Measurements from ENCODE around the gene RIMBP2.

RIMBP2 gene

DNA sequence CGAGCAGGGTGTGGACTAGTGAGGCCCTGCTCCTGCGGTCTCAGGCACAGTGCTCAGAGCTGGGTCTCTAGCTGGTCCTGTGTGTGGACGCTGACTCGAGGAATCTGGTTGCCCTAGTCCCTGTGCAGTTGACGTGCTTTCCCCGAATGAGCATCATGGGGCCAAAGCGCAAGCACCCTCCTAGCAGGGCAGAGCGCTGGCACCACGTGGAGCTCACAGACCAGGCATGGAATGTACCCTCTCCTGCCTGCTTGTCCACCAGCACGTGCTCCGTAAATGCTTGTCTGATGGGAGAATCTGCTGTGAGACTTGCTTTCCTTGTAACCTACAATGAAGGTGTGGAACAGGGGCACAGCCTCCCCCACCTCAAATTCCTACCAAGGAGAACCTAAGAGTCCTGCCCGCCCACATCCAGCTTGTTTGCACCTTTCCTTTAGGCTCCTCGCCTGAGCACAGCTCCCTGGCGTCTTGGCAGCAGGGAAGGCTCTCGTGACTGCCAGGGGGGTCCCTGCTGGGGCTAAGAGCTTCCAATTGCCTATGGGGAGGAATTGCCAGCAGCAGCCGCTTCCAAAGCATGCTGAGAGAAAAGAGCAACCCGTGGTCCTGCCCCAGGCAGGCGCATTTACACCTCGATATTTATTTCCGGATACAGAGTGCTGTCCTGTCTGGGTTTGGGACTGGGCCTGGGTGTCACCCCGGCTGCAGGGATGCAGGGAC lies 253.4 kb downstream of the RIMBP2 start:
- DNase-seq (ENCODE audit: low read depth), result no peak

DNA sequence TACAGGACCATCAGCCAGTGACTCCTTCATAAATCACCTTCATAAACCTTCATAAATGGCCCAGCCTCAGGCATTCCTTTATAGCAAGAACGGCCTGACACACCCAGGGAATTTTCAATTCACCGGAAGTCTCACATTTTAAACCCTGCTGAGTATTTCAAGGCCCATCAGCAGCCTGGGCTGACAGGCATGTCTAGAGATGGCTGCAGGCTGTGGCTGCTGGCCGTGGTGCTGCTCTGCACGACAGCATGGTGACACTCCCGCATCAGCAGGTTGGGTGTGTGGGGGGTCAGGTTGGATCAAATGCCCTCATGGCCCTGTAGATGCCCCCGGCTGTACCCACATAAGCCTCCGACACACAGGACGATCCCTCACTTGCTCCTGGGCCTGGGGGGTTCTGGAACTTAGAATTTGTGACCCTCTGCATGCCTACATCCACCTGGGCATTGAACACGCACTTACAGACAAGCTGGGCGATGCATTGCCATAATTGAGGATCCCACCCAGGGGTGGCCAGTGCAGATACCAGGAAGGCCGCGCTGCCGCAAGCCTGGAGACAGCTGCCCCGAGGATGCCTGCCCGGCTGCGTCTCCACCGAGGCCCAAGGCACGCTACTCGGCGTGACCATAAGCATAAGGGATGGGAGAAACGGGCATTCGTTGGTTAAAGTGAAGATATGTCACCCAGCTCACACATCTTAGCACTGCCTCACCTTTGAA lies 254.1 kb downstream of the RIMBP2 start:
- DNase-seq (ENCODE audit: low read depth), result no peak

GRCh38 chr12:130461447-130461815 lies 254.7 kb downstream of the RIMBP2 start:
- DNase-seq (ENCODE audit: low read depth), result no peak

- DNase-seq (ENCODE audit: low read depth), result no peak
These were observed 255.3 kb downstream of the RIMBP2 start for GRCh38 chr12:130460611-130461446.

DNA sequence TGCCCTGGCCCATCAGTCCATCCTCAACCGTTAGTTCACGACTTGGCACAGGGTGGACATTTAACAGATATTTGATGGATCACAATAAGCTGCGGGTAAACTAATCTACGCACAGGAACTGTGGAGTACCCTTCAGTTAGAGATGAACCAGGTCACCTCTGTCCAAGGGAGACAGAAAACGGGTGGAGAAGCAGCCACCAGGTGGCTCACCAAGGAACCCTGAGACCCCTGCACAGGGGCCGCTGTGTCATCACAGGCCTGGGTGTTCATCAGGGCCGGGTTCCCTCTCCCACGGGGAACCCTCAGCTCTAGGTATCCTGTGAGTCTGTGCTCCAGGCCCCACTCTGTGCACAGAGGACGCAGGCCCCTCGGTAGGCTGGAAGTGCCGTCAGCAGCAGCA lies 256.2 kb downstream of the RIMBP2 start:
- DNase-seq (ENCODE audit: low read depth), result no peak

DNA sequence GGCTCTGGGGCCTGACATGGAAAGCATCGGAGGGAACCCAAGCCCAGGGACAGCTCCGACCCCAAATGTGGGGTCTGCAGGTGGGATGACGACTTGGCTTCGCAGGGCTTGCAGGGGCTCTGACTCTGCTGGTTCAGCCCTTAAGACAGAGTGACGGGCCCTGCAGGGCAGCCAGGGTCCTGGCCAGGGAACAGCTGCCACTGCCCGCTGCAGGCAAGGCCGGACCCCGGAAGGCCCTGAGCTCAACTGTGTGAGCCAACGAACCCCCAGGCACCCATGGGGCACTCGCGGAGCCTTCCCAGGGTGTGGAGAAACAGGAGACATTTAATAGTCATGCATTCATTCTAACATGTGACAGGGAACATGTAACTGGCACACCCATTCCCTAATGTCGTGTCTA lies 257.8 kb downstream of the RIMBP2 start:
- DNase-seq (ENCODE audit: low read depth), result no peak

- no peak for DNase-seq (ENCODE audit: low read depth)
These were observed 258.9 kb downstream of the RIMBP2 start for GRCh38 chr12:130457215-130457614.

DNA sequence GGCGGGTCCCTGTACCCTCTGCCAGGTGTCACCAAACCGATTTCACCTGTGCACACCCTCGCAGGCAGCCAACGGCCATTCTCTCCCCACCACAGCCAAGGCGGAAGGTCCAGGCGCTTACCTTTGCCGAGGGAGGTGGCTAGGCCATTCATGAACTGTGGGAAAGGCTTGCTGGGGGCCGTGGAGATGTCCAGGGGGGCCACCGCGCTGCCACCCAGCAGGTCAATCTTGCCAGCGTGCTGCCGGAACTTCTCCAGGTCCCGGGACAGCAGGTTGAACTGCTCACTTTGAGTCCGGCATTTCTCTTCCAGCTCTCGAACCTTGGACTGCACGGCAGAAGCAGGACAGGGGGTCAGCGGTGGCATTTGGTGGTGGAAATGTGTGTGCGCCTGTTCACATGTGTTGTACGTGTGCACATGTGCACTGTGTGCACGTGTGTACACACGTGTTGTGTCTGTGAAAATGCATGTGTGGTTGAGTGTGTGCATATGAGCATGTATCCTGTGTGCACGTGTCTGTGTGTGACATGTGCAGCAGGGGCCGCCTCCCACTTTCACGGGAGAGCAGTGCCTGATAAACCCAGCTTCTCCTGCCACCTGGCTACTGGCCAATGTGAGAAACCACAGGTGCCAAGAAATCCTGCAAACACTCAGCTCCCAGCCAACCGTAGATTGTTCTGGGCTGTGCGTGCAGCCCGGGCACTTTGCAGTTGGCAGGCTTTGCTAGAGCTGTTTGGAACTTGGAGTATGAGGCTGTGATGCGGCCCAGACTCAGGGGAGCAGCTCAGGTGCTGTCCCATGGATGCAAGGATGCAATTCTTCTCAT lies 259.5 kb downstream of the RIMBP2 start:
- DNase-seq (ENCODE audit: low read depth), result no peak

GRCh38 chr12:130455161-130455560 lies 260.9 kb downstream of the RIMBP2 start:
- DNase-seq (ENCODE audit: low read depth), result no peak

DNA sequence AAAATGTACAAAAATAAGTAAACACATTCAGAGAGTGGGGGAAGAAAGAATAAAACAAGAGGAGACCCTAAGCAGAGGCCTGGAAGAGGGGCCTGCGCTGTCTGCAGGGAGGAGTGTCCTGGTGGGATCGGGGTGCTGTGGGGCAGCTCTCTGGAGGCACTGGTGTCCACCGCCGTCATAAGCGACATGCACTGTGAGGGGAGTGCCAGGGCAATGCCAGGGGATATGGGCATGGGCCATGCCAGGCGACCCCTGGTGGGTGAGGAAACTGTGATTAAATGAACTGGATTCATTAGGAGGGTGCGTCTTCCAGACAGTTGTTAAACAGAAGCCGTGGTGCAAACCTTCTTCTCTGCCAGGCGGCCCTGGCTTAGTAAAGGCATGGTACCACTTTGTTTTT lies 261.8 kb downstream of the RIMBP2 start:
- DNase-seq (ENCODE audit: low read depth), result no peak

GRCh38 chr12:130452546-130452945 lies 263.6 kb downstream of the RIMBP2 start:
- no peak for DNase-seq (ENCODE audit: low read depth)

GRCh38 chr12:130451001-130451930 lies 264.8 kb downstream of the RIMBP2 start:
- no peak for DNase-seq (ENCODE audit: low read depth)

DNA sequence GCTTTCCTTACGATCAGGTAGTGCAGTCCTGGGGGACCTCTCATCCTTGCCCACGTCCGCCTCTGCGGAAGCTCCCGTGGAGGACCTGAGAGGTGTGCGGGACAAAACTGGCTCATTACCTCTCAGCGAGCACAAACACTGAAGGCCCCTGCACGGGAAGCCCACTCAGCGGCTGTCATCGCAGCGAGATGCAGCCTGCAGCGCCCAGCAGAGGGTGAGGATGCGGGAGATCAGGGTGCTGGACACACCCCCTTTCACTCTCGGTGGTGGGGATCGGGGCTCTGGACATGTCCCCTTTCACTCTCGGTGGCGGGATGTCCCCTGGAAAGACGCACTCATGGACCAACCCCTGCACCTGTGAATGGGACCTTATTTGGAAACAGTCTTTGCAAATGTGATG lies 266.8 kb downstream of the RIMBP2 start:
- DNase-seq (ENCODE audit: low read depth), result no peak

GRCh38 chr12:130448044-130448821 lies 267.9 kb downstream of the RIMBP2 start:
- DNase-seq (ENCODE audit: low read depth), result no peak

- no peak for DNase-seq (ENCODE audit: low read depth)
These were observed 268.5 kb downstream of the RIMBP2 start for GRCh38 chr12:130447655-130447965.

- no peak for DNase-seq (ENCODE audit: low read depth)
These were observed 269.0 kb downstream of the RIMBP2 start for GRCh38 chr12:130446846-130447654.

- DNase-seq (ENCODE audit: low read depth), result no peak
These were observed 271.1 kb downstream of the RIMBP2 start for GRCh38 chr12:130444986-130445385.

GRCh38 chr12:130444061-130444460 lies 272.0 kb downstream of the RIMBP2 start:
- no peak for DNase-seq (ENCODE audit: low read depth)

Measured in stimulated activated CD8-positive, alpha-beta memory T cell treated with anti-CD3 and anti-CD28 coated beads, Interleukin-12 subunit alpha, Interleukin-12 subunit beta, amount 100 ng/mL, for 4 hours (primary cell).